SU-DHL-6 (cell line): ENCODE data around the gene ATRNL1.
"Not testable (repeated sequence)": the region's sequence is repeated elsewhere in the genome, so short reads cannot be mapped to it uniquely, and the experiment has no call there.

Experiments used
- H2AFZ ChIP-seq: fragments of 200-600 bp; sonication (generic); 2 replicates; pipeline ENCODE4 v1.6.1; 2014; ENCODE audit warnings: low read depth, mild to moderate bottlenecking, moderate library complexity, mixed read lengths, antibody characterized with exemption, low read length; ENCODE audit not compliant: severe bottlenecking
- H3F3A ChIP-seq: fragments of 200-600 bp; shearing (Covaris generic); 2 replicates; pipeline ENCODE4 v1.6.0; 2016; ENCODE audit warnings: antibody characterized with exemption, mild to moderate bottlenecking; ENCODE audit not compliant: insufficient read depth
- H3K27ac ChIP-seq: fragments of 200-600 bp; sonication (generic); 2 replicates; pipeline ENCODE4 v1.5.1; 2016; ENCODE audit warnings: low read depth, mild to moderate bottlenecking, low read length, moderate library complexity, mixed read lengths
- H3K27me3 ChIP-seq: fragments of 200-600 bp; sonication (generic), shearing (Covaris generic); 2 replicates; pipeline ENCODE4 v1.6.0; 2014; ENCODE audit warnings: mild to moderate bottlenecking, low read length
- H3K36me3 ChIP-seq: fragments of 200-600 bp; sonication (generic); 2 replicates; pipeline ENCODE4 v1.6.1; 2014; ENCODE audit warnings: mild to moderate bottlenecking, low read length, mixed read lengths
- H3K4me2 ChIP-seq: fragments of 300-600, 200-600 bp; shearing (Covaris generic), sonication (generic); 2 replicates; pipeline ENCODE4 v1.6.0; 2014; ENCODE audit warnings: low read length, low read depth, mild to moderate bottlenecking; ENCODE audit not compliant: poor library complexity, severe bottlenecking
- H3K4me3 ChIP-seq: fragments of 200-600 bp; sonication (generic); 2 replicates; pipeline ENCODE4 v1.5.1; 2014; ENCODE audit warnings: antibody characterized with exemption, low read length, mild to moderate bottlenecking, mixed read lengths; ENCODE audit not compliant: insufficient read depth, poor library complexity, severe bottlenecking
- H3K79me2 ChIP-seq: fragments of 200-600 bp; sonication (generic); 2 replicates; pipeline ENCODE4 v1.6.1; 2014; ENCODE audit warnings: mild to moderate bottlenecking, low read length, moderate library complexity; ENCODE audit not compliant: insufficient read depth
- H3K9ac ChIP-seq: fragments of 200-600 bp; sonication (generic); 2 replicates; pipeline ENCODE4 v1.7.0; 2014; ENCODE audit warnings: mild to moderate bottlenecking, low read length
- H3K9me2 ChIP-seq: fragments of 200-600 bp; sonication (generic); replicated peaks from 2 replicates; pipeline ENCODE4 v1.6.1; 2014; ENCODE audit warnings: low read length; ENCODE audit not compliant: insufficient read depth
- H3K9me3 ChIP-seq: fragments of 200-600 bp; sonication (generic); 2 replicates; pipeline ENCODE4 v1.6.1; 2014; ENCODE audit warnings: low read length, mixed read lengths; ENCODE audit not compliant: insufficient read depth
- H4K20me1 ChIP-seq: fragments of 200-600 bp; sonication (generic); 2 replicates; pipeline ENCODE4 v1.6.1; 2014; ENCODE audit warnings: low read depth, mild to moderate bottlenecking, antibody characterized with exemption, low read length, moderate library complexity, mixed read lengths
- EZH2phosphoT487 ChIP-seq: fragments of 200-600 bp; sonication (generic), shearing (Covaris generic); conservative IDR thresholded peaks from 2 replicates; pipeline ENCODE4 v1.6.1; 2018; ENCODE audit warnings: mild to moderate bottlenecking, antibody characterized with exemption, low read length, moderate library complexity, mixed read lengths
- TF ChIP-seq, protein P1 (sequence below): fragments of 200-600 bp; sonication (generic); IDR thresholded peaks from one replicate; pipeline ENCODE4 v1.5.1; 2017; ENCODE audit warnings: antibody characterized with exemption, mild to moderate bottlenecking, low read length, moderate library complexity; ENCODE audit not compliant: insufficient read depth, poor library complexity, severe bottlenecking

Gene ATRNL1

DNA sequence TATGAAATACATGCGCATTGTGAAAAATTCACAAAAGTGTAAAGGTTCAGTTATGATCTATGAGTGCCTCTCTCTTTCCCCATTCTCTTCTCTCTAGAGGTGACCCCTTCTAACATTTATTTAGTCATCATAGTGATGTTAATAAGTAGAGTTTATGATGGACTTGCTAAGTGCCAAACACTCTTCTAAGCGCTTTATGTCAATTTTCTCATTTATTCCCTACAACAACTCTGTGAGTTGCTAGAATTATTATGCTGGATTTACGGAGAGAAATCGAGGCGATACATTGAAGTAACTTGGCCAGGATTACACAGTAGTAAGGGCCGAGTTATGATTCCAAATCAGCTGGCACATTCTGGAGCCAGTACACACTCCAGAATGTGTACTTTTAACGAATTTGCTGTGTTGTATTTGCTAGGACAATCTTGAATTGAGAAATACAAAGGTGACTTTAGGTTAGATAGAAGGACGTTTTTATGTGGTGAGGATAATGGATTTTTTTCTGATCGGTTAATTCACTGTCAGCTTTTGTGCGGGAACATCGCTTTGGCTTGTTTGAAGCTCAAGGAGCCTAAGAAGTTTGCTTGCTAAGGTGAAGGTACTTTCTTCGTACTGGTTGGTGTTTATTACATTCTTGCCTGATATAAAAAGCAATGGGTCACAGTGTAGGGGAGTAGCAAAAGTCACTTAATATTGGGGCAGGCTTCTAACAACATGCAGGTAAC lies 1.4 kb downstream of the ATRNL1 start:
- Histone ChIP-seq H3F3A (peaks cover 7% of the 10 kb centered on the region; the same call in 1 of the 2 replicates), H4K20me1 (no peaks in the 10 kb centered on the region), H3K27ac (no peak overlapping the region), H3K79me2 (no peaks in the 10 kb centered on the region), H3K36me3 (no peaks in the 10 kb centered on the region), H3K4me3 (no peak overlapping the region), H3K9me3 (no peaks in the 10 kb centered on the region), H3K27me3 (no peaks in the 10 kb centered on the region), H2AFZ (no peak overlapping the region), H3K9me2 (no peaks in the 10 kb centered on the region), H3K4me2 (no peak overlapping the region), H3K9ac (no peak overlapping the region)
- TF ChIP-seq, protein P1, sequence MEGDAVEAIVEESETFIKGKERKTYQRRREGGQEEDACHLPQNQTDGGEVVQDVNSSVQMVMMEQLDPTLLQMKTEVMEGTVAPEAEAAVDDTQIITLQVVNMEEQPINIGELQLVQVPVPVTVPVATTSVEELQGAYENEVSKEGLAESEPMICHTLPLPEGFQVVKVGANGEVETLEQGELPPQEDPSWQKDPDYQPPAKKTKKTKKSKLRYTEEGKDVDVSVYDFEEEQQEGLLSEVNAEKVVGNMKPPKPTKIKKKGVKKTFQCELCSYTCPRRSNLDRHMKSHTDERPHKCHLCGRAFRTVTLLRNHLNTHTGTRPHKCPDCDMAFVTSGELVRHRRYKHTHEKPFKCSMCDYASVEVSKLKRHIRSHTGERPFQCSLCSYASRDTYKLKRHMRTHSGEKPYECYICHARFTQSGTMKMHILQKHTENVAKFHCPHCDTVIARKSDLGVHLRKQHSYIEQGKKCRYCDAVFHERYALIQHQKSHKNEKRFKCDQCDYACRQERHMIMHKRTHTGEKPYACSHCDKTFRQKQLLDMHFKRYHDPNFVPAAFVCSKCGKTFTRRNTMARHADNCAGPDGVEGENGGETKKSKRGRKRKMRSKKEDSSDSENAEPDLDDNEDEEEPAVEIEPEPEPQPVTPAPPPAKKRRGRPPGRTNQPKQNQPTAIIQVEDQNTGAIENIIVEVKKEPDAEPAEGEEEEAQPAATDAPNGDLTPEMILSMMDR: no peak
- no peak for TF ChIP-seq EZH2phosphoT487

DNA sequence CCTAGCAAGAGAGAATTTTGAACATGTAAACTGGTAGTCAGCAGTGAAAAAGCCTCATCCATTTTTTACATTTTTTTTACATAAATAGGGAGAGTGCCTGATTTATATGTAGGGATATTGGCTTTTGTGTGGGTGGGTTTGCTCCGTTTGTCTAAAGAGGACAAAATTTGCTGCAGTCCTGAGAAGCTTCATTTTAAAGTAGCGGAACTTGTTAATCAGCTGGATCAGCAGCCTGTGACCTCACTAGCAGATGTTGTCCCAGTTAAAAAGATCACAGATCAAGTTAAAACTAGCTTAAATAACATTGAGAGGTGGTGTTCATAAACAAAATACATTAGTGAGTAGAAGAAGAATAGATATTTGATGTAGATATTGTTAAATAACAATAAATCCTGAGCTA lies 2.6 kb downstream of the ATRNL1 start:
- Histone ChIP-seq H3K79me2 (no peaks in the 10 kb centered on the region), H3K4me3 (no peak overlapping the region), H3K9me2 (no peaks in the 10 kb centered on the region), H2AFZ (no peak overlapping the region), H3K27ac (no peak overlapping the region), H3K9ac (no peak overlapping the region), H3K36me3 (no peaks in the 10 kb centered on the region), H3K4me2 (no peak overlapping the region), H3K9me3 (no peaks in the 10 kb centered on the region), H4K20me1 (no peaks in the 10 kb centered on the region), H3K27me3 (no peaks in the 10 kb centered on the region), H3F3A (peaks cover 7% of the 10 kb centered on the region; the same call in 1 of the 2 replicates)
- no peak for TF ChIP-seq EZH2phosphoT487
- TF ChIP-seq, protein P1: no peak

DNA sequence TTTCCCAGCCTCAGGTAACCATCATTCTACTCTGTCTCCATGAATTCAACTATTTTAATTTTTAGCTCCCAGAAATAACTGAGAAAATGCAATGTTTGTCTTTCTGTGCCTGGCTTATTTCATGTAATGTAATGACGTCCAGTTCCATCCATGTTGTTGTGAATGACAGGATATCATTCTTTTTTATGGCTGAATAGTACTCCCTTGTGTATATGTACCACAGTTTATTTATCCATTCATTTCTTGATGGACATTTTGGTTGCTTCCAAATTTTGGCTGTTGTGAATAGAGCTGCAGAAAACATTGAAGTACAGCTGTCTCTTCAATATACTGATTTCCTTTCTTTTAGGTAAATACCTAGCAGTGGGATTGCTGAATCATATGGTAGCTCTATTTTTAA lies 10.5 kb downstream of the ATRNL1 start:
- no peaks in the 10 kb centered on the region for H3K27me3 ChIP-seq
- no peaks in the 10 kb centered on the region for H3K36me3 ChIP-seq
- no peak overlapping the region for H3K9ac ChIP-seq
- no peak overlapping the region for H3K4me3 ChIP-seq
- no peaks in the 10 kb centered on the region for H3K79me2 ChIP-seq
- TF ChIP-seq, protein P1: no peak
- no peak for TF ChIP-seq EZH2phosphoT487
- no peak overlapping the region for H3K27ac ChIP-seq
- H2AFZ ChIP-seq: no peak overlapping the region
- H3K4me2 ChIP-seq: no peak overlapping the region
- H3K9me2 ChIP-seq: no peaks in the 10 kb centered on the region
- no peaks in the 10 kb centered on the region for H3F3A ChIP-seq
- H3K9me3 ChIP-seq: peaks cover 15% of the 10 kb centered on the region; the same call in 1 of the 2 replicates
- H4K20me1 ChIP-seq: no peaks in the 10 kb centered on the region

DNA sequence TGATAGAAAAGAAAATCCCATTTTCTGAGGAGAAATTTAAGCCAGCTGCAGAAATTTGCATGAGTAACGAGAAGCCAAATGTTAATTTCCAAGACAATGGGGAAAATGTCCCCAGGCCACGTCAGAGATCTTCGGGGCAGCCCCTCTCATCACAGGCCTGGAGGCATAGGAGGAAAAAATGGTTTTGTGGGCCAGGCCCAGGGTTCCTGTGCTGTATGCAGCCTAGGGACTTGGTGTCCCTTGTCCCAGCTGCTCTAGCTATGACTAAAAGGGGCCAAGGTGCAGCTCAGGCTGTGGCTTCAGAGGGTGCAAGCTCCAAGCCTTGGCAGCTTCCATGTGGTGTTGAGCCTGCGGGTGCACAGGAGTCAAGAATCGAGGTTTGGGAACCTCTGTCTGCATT lies 12.2 kb downstream of the ATRNL1 start:
- H3K27me3 ChIP-seq, H3K79me2 ChIP-seq, H3K9me2 ChIP-seq, H3K4me3 ChIP-seq, H3F3A ChIP-seq, H4K20me1 ChIP-seq, H3K4me2 ChIP-seq, H3K36me3 ChIP-seq, H2AFZ ChIP-seq, H3K27ac ChIP-seq, H3K9ac ChIP-seq: not testable (repeated sequence)
- H3K9me3 ChIP-seq: peaks cover 15% of the 10 kb centered on the region; the same call in 1 of the 2 replicates
